Common myeloid progenitor, CD34-positive (primary cell): ENCODE data around the gene CASP9.
A peak's percentile ranks its signal among the peaks of the same experiment; 100 is the strongest.

Experiments used
- CTCF ChIA-PET: fragments of 350-600 bp; sonication (Branson Sonifier 250); formaldehyde crosslinking; loops from one replicate; lab custom pipeline; 2021; ENCODE audit warnings: antibody characterized with exemption; lab: Charles Lee
- POLR2A ChIA-PET: fragments of 350-600 bp; sonication (Branson Sonifier 250); formaldehyde crosslinking; loops from one replicate; lab custom pipeline; 2021; ENCODE audit warnings: antibody characterized with exemption; lab: Charles Lee
- DNase-seq, 3 donors: peaks; one replicate each; pipeline versions ENCODE4 v3.0.0 to v3.0.0-alpha.2; 2013
- H3K27ac ChIP-seq, 2 experiments: 1 replicate in 1 of 2; 2 replicates in 1 of 2; pipeline ENCODE4 v1.7.0; 2013; ENCODE audit warnings: inconsistent platforms in 2 of 2, low read length in 2 of 2, mild to moderate bottlenecking in 2 of 2, low read depth in 1 of 2, moderate library complexity in 1 of 2; ENCODE audit not compliant: severe bottlenecking in 2 of 2, insufficient read depth in 1 of 2, poor library complexity in 1 of 2
- H3K27me3 ChIP-seq, 5 experiments: replicated peaks in 2 of 5; 1 replicate in 3 of 5; 2 replicates in 2 of 5; pipeline versions ENCODE4 v1.6.1 to v1.7.0; 2013; ENCODE audit warnings: low read length in 4 of 5, mild to moderate bottlenecking in 2 of 5, moderate library complexity in 2 of 5, inconsistent platforms in 1 of 5; ENCODE audit not compliant: insufficient read depth in 5 of 5, control insufficient read depth in 4 of 5
- H3K36me3 ChIP-seq, 4 experiments: 1 replicate in 2 of 4; 2 replicates in 2 of 4; pipeline versions ENCODE4 v1.6.1 to v1.7.0; 2013; ENCODE audit warnings: low read length in 3 of 4, control low read depth in 1 of 4, mild to moderate bottlenecking in 1 of 4; ENCODE audit not compliant: control insufficient read depth in 4 of 4, insufficient read depth in 4 of 4
- H3K4me1 ChIP-seq, 4 experiments: 1 replicate in 3 of 4; 2 replicates in 1 of 4; pipeline versions ENCODE4 v1.6.1 to v1.7.1; 2013; ENCODE audit warnings: low read length in 3 of 4, mild to moderate bottlenecking in 3 of 4, control low read depth in 1 of 4, inconsistent platforms in 1 of 4, moderate library complexity in 1 of 4; ENCODE audit not compliant: control insufficient read depth in 4 of 4, insufficient read depth in 4 of 4; ENCODE audit errors: control extremely low read depth in 1 of 4
- H3K4me3 ChIP-seq, 7 experiments: 1 replicate in 4 of 7; 2 replicates in 3 of 7; pipeline versions ENCODE4 v1.5.1 to v1.7.0; 2013; ENCODE audit warnings: mild to moderate bottlenecking in 7 of 7, low read length in 6 of 7, moderate library complexity in 6 of 7, inconsistent platforms in 2 of 7, low read depth in 2 of 7, control low read depth in 1 of 7; ENCODE audit not compliant: insufficient read depth in 4 of 7, control insufficient read depth in 1 of 7; ENCODE audit errors: extremely low read depth in 1 of 7
- H3K9me3 ChIP-seq, 5 experiments: 1 replicate in 4 of 5; 2 replicates in 1 of 5; pipeline versions ENCODE4 v1.6.1 to v1.7.1; 2013; ENCODE audit warnings: low read length in 4 of 5, mild to moderate bottlenecking in 2 of 5, inconsistent platforms in 1 of 5, low read depth in 1 of 5, moderate library complexity in 1 of 5; ENCODE audit not compliant: control insufficient read depth in 4 of 5, insufficient read depth in 2 of 5; ENCODE audit errors: control extremely low read depth in 1 of 5
- WGBS: methylation state at CpG from one replicate; pipeline ENCODE4 v1.1.5; 2013; ENCODE audit not compliant: insufficient coverage; 5-methylcytosine and 5-hydroxymethylcytosine counted together

Gene CASP9

GRCh38 chr1:15448877-15449462, 75.0 kb downstream of the CASP9 start:
- H3K36me3 ChIP-seq = no peaks in the 10 kb centered on the region
- peaks cover 0 to 11% (median 3%) of the 10 kb centered on the region in 4 experiments for H3K4me1 ChIP-seq
- no peak overlapping the region for H3K27ac ChIP-seq
- no peak overlapping the region for H3K4me3 ChIP-seq
- POLR2A ChIA-PET = no interaction called here
- CTCF ChIA-PET = no interaction called here
- 100% methylated on average over 2 of the region's 3 CpGs for WGBS
- no peak for DNase-seq
- peaks cover 0 to 2% (median 2%) of the 10 kb centered on the region in 5 experiments for H3K9me3 ChIP-seq
- peaks cover 0 to 4% (median 0%) of the 10 kb centered on the region in 5 experiments for H3K27me3 ChIP-seq

DNA sequence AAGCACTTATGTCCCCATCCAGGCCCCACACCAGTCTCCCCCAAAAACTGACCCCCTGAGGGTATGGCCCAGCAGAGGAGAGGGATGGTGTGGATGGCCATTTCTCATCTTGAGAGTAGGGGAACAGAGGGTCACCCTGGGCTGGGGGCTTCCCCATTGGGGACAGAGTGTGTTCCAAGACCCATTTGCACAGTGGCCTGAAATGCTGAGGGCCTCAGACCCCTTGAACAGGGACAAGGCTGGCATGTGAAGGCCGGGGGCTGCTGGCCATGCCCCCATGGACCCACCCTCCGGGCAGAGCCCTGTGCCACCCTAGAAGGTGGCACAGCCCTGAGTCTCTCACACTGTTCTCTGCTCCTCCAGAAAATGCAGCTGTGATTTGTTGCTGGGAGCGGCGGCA, 77.8 kb downstream of the CASP9 start:
- no peaks in the 10 kb centered on the region for H3K36me3 ChIP-seq
- no peak for DNase-seq
- CTCF ChIA-PET = interaction anchor here (1.0 kb wide), 1 partner anchor 14 kb away, joined by 3 read pairs; no protein-coding TSS in a partner anchor
- H3K4me3 ChIP-seq = no peak overlapping the region
- H3K4me1 ChIP-seq = peaks cover 0 to 11% (median 3%) of the 10 kb centered on the region in 4 experiments
- peaks cover 0 to 2% (median under 1%) of the 10 kb centered on the region in 5 experiments for H3K9me3 ChIP-seq
- WGBS = 100% methylated on average over 2 of the region's 4 CpGs
- POLR2A ChIA-PET = no interaction called here
- no peak overlapping the region for H3K27ac ChIP-seq
- peaks cover 0 to 7% (median 0%) of the 10 kb centered on the region in 5 experiments for H3K27me3 ChIP-seq

DNA sequence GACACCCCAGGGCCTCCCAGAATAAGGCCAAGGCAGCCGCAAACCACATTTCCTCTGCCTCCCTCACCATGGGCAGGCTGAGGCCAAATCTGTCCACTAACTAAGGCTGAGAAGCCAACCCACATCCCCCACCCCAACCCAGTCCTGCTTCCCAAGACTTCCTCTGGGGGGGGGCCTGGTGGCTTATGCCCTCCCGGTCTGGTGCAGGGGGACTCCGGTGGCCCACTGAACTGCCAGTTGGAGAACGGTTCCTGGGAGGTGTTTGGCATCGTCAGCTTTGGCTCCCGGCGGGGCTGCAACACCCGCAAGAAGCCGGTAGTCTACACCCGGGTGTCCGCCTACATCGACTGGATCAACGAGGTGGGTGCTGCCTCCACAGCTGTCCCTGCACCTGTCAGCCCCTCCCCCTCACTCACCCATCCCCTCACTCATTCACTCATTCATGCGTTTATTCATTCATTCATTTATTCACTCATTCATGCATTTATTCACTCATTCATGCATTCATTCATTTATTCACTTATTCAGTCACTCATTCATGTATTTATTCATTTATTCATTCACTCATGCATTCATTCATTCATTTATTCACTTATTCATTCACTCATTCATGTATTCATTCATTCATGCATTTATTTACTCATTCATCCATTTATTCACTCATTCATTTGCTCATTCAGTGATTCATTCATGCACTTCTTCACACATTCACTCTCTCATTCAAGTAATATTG, 78.5 kb downstream of the CASP9 start:
- Histone ChIP-seq H3K27ac (no peak overlapping the region), H3K4me3 (no peak overlapping the region), H3K27me3 (peaks cover 0 to 7% (median 0%) of the 10 kb centered on the region in 5 experiments), H3K9me3 (no peaks in the 10 kb centered on the region), H3K4me1 (peaks cover 0 to 11% (median 3%) of the 10 kb centered on the region in 4 experiments), H3K36me3 (no peaks in the 10 kb centered on the region)
- 48% methylated on average over 5 of the region's 14 CpGs for WGBS
- POLR2A ChIA-PET = interaction anchor here (0.6 kb wide), 1 partner anchor 668 kb away, joined by 3 read pairs; no protein-coding TSS in a partner anchor
- DNase-seq = peak; percentile 10 to 75 (median 72)
- CTCF ChIA-PET = interaction anchor here (1.0 to 1.6 kb wide), 2 partner anchors 9 to 14 kb away, joined by 3 to 6 read pairs; no protein-coding TSS in a partner anchor

GRCh38 chr1:15444468-15445389, 79.3 kb downstream of the CASP9 start:
- no peak for DNase-seq
- Histone ChIP-seq H3K27ac (no peak overlapping the region), H3K9me3 (no peaks in the 10 kb centered on the region), H3K4me1 (peaks cover 0 to 11% (median 3%) of the 10 kb centered on the region in 4 experiments), H3K4me3 (no peak overlapping the region), H3K27me3 (peaks cover 0 to 7% (median 0%) of the 10 kb centered on the region in 5 experiments), H3K36me3 (no peaks in the 10 kb centered on the region)
- ChIA-PET POLR2A (interaction anchor here (0.6 kb wide), 1 partner anchor 669 kb away, joined by 3 read pairs; no protein-coding TSS in a partner anchor), CTCF (interaction anchor here (1.0 to 3.4 kb wide), 4 partner anchors 8 to 121 kb away, joined by 3 to 14 read pairs (median 4); no protein-coding TSS in a partner anchor)
- WGBS = 92% methylated on average over 16 of the region's 17 CpGs

DNA sequence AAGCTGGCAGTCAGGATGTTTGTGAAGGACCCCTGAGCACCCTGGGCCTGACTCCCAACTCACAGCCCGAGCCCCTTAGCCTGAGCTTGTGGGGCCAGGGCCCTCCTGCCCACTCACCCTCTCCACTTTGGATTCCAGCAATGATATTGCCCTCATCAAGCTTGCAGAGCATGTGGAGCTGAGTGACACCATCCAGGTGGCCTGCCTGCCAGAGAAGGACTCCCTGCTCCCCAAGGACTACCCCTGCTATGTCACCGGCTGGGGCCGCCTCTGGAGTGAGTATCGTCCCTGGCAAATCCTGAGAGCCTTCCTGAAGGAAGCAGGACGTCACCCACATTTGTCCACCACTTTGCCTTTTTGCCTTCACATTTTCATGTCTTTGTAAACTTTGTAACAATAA, 80.7 kb downstream of the CASP9 start:
- no peak overlapping the region for H3K4me3 ChIP-seq
- no peak overlapping the region for H3K27ac ChIP-seq
- ChIA-PET CTCF (interaction anchor here (1.0 to 3.4 kb wide), 2 partner anchors 9 to 119 kb away, joined by 3 to 14 read pairs; no protein-coding TSS in a partner anchor), POLR2A (no interaction called here)
- whole genome bisulfite sequencing = 98% methylated on average over 5 of the region's 5 CpGs
- no peak for DNase-seq
- no peaks in the 10 kb centered on the region for H3K36me3 ChIP-seq
- peaks cover 0 to 7% (median 0%) of the 10 kb centered on the region in 5 experiments for H3K27me3 ChIP-seq
- H3K4me1 ChIP-seq = peaks cover 0 to 11% (median 3%) of the 10 kb centered on the region in 4 experiments
- no peaks in the 10 kb centered on the region for H3K9me3 ChIP-seq

GRCh38 chr1:15442759-15443158, 81.3 kb downstream of the CASP9 start:
- Histone ChIP-seq H3K27me3 (peaks cover 0 to 7% (median 0%) of the 10 kb centered on the region in 5 experiments), H3K9me3 (no peaks in the 10 kb centered on the region), H3K4me3 (no peak overlapping the region), H3K4me1 (peaks cover 0 to 11% (median 3%) of the 10 kb centered on the region in 4 experiments), H3K27ac (no peak overlapping the region), H3K36me3 (no peaks in the 10 kb centered on the region)
- 93% methylated on average over 5 of the region's 5 CpGs for WGBS
- CTCF ChIA-PET = interaction anchor here (3.4 kb wide), 1 partner anchor 119 kb away, joined by 14 read pairs; no protein-coding TSS in a partner anchor
- POLR2A ChIA-PET = no interaction called here
- DNase-seq = no peak
